ENCODE results near the gene PRKD1. TPM values are rescaled to one million over a fixed set of nuclear protein-coding genes. Genes with fewer than 3 reads are reported as not detected.
A peak's percentile ranks its signal among the peaks of the same experiment; 100 is the strongest.

PRKD1 gene
- total RNA-seq, 1 experiment from 2014 or later: 2.3 TPM

GRCh38 chr14:29684926-29685325 is 242.7 kb downstream of the PRKD1 start:
- DNase-seq (ENCODE audit: low read depth): no peak

- DNase-seq (ENCODE audit: low read depth): no peak
Observed at GRCh38 chr14:29682789-29683188, 244.9 kb downstream of the PRKD1 start.

GRCh38 chr14:29681316-29681715 is 246.3 kb downstream of the PRKD1 start:
- no peak for DNase-seq (ENCODE audit: low read depth)

GRCh38 chr14:29674566-29675285 is 252.9 kb downstream of the PRKD1 start:
- DNase-seq (ENCODE audit: low read depth): no peak

GRCh38 chr14:29672831-29673230 is 254.8 kb downstream of the PRKD1 start:
- DNase-seq (ENCODE audit: low read depth): no peak

- peak; percentile 8 for DNase-seq (ENCODE audit: low read depth)
Observed at GRCh38 chr14:29671034-29671433, 256.6 kb downstream of the PRKD1 start.

GRCh38 chr14:29668201-29668600 is 259.4 kb downstream of the PRKD1 start:
- DNase-seq (ENCODE audit: low read depth): no peak

- DNase-seq (ENCODE audit: low read depth): no peak
Observed at GRCh38 chr14:29664515-29664914, 263.1 kb downstream of the PRKD1 start.

- no peak for DNase-seq (ENCODE audit: low read depth)
Observed at GRCh38 chr14:29663281-29663801, 264.3 kb downstream of the PRKD1 start.

- DNase-seq (ENCODE audit: low read depth): peak; percentile 26
Observed at GRCh38 chr14:29654901-29655550, 272.6 kb downstream of the PRKD1 start.

GRCh38 chr14:29653303-29653702 is 274.3 kb downstream of the PRKD1 start:
- no peak for DNase-seq (ENCODE audit: low read depth)

GRCh38 chr14:29652571-29652970 is 275.1 kb downstream of the PRKD1 start:
- no peak for DNase-seq (ENCODE audit: low read depth)

- no peak for DNase-seq (ENCODE audit: low read depth)
Observed at GRCh38 chr14:29650554-29651269, 276.9 kb downstream of the PRKD1 start.

GRCh38 chr14:29649170-29649569 is 278.5 kb downstream of the PRKD1 start:
- DNase-seq (ENCODE audit: low read depth): no peak

GRCh38 chr14:29648045-29648444 is 279.6 kb downstream of the PRKD1 start:
- no peak for DNase-seq (ENCODE audit: low read depth)

GRCh38 chr14:29645117-29645516 is 282.5 kb downstream of the PRKD1 start:
- DNase-seq (ENCODE audit: low read depth): no peak

- DNase-seq (ENCODE audit: low read depth): peak; percentile 2
Observed at GRCh38 chr14:29643433-29644211, 284.0 kb downstream of the PRKD1 start.

GRCh38 chr14:29637411-29637810 is 290.2 kb downstream of the PRKD1 start:
- DNase-seq (ENCODE audit: low read depth): peak; percentile 56

- DNase-seq (ENCODE audit: low read depth): no peak
Observed at GRCh38 chr14:29636870-29637269, 290.8 kb downstream of the PRKD1 start.

- DNase-seq (ENCODE audit: low read depth): no peak
Observed at GRCh38 chr14:29630566-29631160, 297.0 kb downstream of the PRKD1 start.

GRCh38 chr14:29629839-29630238 is 297.8 kb downstream of the PRKD1 start:
- no peak for DNase-seq (ENCODE audit: low read depth)
